Measurements from ENCODE around the gene WNT11.

WNT11 gene

GRCh38 chr11:76206327-76207081 lies at the start of gene WNT11:
WNT11 (minus strand) TSS chr11:76206502; CDS start chr11:76206407, 95 bp downstream.
- no peak for DNase-seq (ENCODE audit: low spot score)

DNA sequence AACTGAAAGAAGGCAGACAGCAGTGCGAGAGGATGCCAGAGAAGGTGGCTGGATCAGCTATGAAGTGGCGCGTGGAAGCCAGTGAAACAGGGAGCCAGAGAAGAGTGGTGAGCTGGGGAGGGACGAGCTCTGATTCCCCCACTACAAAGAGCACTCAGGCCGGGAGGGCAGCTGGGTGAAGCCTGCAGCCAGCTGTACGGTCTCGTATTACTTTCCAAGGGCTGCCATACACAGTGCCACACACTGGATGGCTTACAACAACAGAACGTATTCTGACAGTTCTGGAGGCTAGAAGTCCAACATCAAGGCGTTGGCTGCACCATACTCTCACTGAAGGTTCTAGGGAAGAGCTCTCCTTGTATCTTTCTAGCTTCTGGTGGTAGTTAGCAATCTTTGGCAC lies 47.1 kb upstream of the WNT11 start:
- DNase-seq (ENCODE audit: low spot score) = no peak

- no peak for DNase-seq (ENCODE audit: low spot score)
These were observed 46.3 kb upstream of the WNT11 start for GRCh38 chr11:76252631-76253070.

DNA sequence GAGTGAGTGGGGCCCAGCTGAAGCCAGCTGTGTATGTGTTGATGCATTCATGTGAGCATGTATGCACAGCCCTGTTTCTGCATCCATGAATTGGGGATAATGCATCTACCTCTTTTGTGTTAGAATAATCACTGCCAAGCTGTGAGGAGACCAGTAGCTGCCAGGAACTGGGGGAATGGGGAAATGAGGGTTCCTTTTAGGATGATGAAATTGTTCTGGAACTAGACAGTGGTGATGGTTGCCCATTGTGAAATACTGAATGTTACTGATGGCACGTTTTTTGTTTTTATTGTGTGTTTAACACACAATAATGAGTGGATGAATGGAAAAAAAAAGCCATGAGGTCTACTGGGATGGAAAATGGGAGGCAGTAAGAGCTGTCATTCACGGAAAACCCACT lies 45.3 kb upstream of the WNT11 start:
- no peak for DNase-seq (ENCODE audit: low spot score)

GRCh38 chr11:76251226-76251575 lies 44.9 kb upstream of the WNT11 start:
- no peak for DNase-seq (ENCODE audit: low spot score)

GRCh38 chr11:76250520-76251225 lies 44.4 kb upstream of the WNT11 start:
- DNase-seq (ENCODE audit: low spot score) = no peak

- no peak for DNase-seq (ENCODE audit: low spot score)
These were observed 43.0 kb upstream of the WNT11 start for GRCh38 chr11:76249195-76249741.

DNA sequence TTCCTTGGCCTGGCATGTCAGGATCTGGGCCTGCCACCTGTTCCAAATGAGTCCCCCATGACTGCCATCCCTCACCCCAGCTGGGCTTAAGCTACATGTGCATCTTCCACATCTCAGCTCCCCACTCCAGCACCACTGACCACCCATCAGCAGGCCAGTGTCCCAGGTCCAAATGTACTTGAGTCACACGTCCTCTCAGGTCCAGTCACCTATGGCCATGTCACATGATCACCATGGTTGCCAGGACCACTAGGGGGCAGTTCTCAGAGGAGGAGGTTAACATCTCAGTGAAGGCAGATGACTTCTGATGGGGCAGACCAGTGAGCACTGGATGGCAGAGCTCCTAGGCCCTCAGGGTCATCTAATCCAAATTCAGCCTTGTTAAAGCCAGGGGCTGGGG lies 41.9 kb upstream of the WNT11 start:
- DNase-seq (ENCODE audit: low spot score) = no peak

GRCh38 chr11:76247091-76247490 lies 40.8 kb upstream of the WNT11 start:
- no peak for DNase-seq (ENCODE audit: low spot score)

DNA sequence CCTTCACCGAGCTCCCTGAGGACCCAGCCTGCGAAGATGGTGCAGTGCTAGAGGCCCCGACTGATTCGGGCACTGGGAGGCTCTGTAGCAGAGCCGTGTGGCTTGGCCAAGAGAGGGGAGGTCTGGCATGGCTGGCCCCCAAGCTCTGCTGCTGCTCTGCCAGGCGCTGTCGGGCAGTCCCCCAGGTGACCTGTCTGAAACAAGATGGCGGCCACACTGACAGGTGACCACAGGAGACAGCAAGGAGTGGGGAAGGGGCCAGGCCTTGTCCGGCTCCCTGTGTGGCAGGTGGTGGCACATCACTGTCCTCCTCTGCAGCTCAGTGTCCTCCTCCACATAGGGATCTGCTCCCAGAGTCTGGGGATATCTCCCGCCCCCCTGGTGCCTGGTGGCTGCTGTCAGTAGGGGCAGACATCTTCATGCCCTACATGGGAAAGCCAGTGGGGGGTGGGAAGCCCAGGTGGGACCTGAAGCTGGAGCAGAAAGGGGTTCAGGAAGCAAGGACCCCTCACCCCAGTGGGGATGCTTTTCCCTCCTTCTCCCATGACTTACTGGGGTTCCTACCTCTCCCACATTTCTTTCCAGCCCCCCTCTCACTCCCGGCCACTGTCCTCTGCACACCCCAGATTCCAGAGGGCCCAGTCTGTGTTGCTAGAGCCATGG lies 40.1 kb upstream of the WNT11 start:
- DNase-seq (ENCODE audit: low spot score) = no peak

DNA sequence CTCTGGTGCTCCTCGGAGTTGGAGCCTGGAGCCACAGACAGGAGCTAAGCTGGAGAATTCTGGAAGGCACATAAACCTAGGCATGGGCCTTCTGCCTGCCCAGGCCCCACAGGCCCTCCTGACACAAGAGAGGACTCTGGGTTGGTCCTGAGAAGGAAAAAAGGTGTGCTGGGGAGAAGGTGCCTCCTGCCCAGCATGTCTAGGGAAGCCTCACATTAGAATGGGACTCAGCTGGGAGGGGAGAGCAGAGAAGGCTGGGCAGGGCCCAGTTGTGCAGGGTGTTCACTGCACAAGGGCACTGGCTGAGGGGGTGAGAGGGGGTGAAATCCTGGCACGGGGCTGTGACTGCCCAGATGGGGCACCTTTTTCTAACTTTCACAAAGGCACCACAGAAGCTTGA lies 39.4 kb upstream of the WNT11 start:
- no peak for DNase-seq (ENCODE audit: low spot score)

DNA sequence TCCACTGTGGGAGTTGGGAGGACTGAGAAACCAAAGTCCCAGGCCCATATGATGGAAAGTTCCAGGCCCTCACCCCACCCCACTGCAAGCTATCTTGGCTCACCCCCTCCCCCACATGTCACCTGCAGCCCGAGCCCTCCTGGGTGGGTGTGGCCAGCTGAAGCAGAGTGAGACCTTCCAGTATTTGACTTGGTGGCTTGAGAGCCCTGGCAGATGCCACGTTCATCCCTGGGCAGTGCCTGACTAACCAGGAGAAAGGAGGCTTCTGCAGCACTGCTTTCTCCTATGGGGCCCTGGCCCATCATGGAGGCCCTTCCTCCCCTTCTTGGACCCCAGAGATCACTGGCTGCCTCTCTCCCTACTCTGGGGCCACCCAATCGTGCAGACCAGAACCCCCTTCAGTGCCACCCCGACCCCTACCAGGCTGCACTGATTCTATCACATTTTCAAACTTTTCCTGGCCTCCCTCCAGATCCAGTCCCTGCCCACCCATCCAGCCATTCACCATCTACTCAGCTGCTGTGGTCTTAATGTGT lies 38.1 kb upstream of the WNT11 start:
- no peak for DNase-seq (ENCODE audit: low spot score)

GRCh38 chr11:76243957-76244285 lies 37.6 kb upstream of the WNT11 start:
- DNase-seq (ENCODE audit: low spot score) = no peak

GRCh38 chr11:76243193-76243956 lies 37.1 kb upstream of the WNT11 start:
- DNase-seq (ENCODE audit: low spot score) = no peak

DNA sequence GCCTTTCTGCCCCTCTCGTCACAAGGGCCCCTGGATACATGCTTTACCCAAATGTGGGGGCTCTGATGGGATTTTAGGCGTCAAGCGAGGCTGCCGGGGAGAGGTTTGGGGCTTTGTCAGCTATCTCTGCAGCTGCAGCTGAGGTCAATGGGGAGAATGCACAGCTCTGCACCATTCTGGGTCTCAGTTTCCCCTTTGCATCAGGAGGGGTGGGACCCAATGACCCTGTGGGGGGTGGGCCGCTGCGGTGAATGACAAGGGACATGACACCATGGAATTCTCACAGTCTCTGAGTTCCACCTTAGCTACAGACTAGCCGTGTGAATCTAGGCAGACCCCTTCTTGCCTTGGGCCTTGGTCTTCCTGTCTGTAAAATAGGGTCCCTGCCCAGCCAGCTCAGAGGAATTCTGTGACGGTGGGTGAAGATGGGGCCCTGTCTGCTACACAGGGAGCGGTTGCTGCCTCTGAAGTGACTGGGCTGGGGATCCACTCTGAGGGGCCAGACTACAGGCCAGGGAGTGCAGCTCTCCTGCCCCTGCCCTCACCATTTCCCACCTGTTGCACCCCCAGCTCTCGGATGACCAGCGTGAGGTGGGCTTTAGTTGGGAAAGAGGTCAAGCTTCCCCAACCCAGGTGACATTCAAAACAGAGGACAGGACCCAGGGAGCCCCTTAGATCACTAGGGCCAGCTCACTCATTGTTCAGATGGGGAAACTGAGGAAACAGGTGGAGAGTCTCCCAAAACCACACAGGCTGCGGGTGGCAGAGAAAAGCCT lies 35.9 kb upstream of the WNT11 start:
- no peak for DNase-seq (ENCODE audit: low spot score)

- DNase-seq (ENCODE audit: low spot score) = no peak
These were observed 35.1 kb upstream of the WNT11 start for GRCh38 chr11:76241243-76242000.

GRCh38 chr11:76240666-76241065 lies 34.4 kb upstream of the WNT11 start:
- no peak for DNase-seq (ENCODE audit: low spot score)

- no peak for DNase-seq (ENCODE audit: low spot score)
These were observed 33.8 kb upstream of the WNT11 start for GRCh38 chr11:76240161-76240540.

GRCh38 chr11:76239483-76240160 lies 33.3 kb upstream of the WNT11 start:
- no peak for DNase-seq (ENCODE audit: low spot score)

DNA sequence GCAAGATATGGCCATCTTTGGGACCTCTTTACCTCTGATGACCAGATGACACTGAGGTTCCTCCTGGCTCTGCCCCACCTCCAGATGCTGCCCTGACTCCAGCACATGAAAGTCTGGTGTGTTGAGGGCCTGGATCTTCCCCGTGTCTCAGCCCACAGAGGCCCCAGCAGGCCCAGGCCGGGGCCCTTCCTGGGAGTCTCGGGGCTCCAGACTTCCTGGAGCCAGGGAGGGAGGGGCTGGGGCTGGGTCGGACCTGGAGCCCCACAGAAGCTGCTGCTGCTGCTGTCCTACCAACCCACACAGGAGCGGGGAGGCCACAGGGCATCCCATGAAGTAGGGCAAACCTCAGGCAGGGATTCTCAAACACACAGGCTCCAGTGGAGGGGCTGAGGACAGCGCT lies 32.2 kb upstream of the WNT11 start:
- no peak for DNase-seq (ENCODE audit: low spot score)
